Right hindlimb (tissue), 1 donor: Measurements from ENCODE around the gene ZNF536.
"Not testable (repeated sequence)": the region's sequence is repeated elsewhere in the genome, so short reads cannot be mapped to it uniquely, and the experiment has no call there.

Experiments
- DNase-seq: peaks from one replicate; pipeline ENCODE4 v3.0.0-alpha.2; 2018

ZNF536 gene

DNA sequence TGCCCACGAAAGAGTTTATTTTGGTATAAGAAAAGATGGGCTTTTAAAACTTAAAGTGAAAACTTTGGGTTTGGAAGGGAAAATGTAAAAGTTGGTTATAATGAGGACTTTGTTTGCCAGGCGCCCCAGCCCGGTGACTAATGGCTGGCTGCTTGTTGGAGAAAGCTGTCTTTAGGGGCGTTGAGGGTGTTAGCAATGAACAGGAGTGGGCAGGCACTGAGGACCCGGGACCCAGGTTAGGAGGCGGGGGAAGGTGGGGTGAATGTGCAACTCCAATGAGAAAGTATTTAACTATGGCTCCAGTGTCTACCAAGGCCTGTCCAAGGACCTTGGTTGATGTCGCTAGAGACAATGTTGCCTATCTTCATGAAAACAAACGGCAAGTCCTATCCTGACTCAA is 118.6 kb downstream of the ZNF536 start:
- no peak for DNase-seq

DNA sequence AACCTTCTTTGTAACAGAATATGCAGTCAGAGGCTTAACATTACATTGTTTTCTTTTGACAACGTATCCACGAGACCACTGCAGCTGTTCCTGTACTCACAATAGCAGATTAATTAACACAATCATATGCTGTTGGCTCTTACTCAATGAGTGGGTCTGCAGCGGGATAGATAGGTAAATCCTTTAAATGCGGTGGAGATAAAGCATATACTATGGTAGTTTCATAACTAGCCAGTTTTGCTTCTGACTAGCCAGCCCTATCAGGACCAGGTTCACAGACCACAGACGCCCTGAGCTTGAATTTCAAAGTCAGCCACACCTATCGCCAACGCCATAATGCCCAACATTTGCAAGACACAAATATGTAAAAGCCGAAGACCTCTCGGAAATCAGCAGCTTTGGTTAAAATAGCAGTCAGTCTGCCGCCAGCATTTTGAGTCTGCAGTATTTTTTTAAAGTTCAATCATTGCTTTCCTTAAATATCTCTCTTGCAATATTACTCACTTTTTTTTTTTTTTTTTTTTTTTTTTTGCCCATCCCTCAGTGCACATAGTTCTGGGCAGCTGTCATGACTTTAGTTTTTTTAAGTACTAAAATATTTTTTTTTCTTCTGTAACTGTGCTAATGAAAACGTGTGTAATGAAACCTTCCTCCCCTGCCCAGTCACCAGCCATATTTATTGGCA is 120.5 kb downstream of the ZNF536 start:
- no peak for DNase-seq

DNA sequence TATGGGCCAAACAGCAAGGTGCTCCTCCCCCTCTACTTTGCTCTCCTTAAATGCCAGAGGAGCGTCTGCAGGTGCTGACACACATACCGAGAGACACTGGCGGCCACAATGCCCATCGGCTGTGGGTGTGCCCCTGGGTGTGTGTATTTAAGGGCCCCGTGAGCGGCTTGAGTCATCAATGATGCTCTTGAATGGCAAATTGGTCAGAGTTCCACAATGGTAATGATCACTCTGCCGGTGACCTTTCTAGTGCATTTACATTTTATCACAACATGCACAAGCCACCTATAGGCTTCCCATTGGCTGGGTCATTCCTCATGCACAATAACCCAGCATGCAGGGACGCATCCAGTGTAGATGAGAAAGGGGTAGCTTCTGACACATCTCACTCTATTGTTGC is 124.8 kb downstream of the ZNF536 start:
- no peak for DNase-seq

DNA sequence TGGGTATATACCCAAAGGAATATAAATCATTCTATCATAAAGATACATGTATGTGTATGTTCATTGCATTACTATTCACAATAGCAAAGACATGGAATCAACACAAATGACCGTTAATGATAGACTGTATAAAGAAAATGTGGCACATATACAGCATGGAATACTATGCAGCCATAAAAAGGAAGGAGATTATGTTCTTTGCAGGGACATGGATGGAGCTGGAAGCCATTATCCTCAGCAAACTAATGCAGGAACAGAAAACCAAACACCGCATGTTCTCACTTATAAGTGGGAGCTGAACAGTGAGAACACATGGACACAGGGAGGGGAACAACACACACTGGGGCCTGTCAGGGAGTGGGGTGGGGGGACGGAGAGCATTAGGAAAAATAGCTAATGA is 125.9 kb downstream of the ZNF536 start:
- DNase-seq, result not testable (repeated sequence)

DNA sequence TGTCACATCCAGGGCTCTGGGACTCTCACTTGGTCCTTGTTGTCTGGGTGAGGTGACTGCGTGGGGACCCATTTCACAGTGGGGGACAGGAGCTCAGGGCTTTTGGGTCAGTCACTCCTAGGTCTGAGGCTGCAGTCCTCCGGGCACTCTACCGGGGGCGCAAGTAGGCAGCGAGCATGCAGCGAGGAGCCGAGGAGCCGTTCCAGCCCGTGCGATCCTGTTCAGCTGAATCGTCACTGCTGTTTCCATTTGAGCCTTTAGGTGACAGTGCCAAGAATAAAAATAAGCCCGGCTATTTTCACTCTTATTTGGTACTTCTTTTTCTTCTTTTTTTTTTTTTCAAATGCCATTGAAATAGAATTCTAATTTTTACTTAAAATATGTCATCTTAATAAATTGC is 126.5 kb downstream of the ZNF536 start:
- no peak for DNase-seq

DNA sequence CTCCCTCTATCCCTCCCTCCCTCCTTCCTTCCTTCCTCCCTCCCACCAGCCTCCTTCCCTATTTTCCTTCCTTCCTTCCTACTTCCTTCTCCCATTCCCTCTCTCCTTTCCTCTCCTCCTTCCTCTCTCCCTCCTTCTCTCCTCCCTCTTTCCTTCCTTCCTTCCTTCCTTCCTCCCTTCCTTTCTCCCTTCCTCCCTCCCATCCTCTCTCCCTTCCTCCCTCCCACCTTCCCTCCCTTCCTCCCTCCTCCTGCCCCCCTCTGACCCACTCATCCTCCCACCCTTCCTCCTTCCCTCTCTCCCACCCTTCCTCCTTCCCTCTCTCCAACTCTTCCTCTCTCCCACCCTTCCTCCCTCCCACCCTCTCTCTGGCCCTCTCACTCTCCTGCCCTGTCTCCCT is 132.1 kb downstream of the ZNF536 start:
- DNase-seq, result no peak

DNA sequence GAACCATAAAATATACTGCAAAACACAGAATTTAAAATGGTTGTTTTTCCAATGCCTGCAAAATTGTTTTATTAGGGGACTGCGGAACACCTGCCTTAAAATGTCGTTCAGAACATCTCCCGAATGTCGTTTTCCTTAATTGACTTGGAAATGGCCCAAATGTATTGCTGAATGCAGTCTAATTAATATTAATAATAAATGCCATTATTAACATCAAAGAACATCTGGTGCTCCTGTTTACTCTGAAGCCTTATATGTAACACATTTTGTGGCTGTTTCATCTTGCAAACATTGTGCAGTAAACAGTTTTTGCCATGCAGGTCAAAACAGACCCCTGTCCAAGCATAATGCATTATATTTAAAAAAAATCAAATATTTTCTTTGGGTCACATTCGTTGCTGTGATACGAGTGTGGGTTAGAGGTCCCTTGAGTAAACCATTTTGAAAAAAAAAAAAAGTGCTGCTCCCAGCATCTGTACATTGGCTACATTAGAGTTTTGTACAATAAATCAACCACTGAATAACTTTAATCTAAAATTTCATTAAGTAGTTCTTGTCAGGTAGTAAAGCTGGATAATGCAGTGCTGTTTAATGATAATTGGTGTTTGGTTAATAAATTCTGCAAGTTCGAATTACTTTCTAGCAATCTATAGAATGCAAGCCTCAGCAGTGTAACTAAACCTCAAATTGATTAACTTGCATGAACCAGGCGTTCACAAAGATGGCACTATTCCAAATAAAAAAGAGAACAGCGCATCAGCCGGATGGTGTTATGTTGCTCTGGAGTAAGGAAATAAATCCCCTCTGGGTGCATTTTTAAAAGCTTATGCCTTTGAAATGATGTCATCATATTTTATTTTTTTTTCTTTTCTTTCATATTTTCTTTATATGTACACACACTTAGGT is 140.2 kb downstream of the ZNF536 start:
- peak; percentile 44 for DNase-seq

DNA sequence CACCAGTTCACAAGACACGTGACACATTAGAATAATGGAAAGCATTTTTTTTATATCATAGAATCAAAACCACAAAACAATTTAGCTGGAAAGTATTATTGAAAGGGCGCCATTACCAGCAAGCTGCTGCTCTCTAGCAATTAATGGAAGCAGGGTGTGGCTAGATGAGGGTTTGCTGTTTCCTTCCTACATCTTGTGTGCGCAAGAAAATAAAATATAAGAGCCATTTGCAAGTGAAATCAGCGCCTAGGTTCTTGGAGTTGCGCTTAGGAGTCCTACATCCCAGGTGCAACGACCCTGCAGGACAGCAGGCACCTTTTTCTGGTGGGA is 140.9 kb downstream of the ZNF536 start:
- no peak for DNase-seq

DNA sequence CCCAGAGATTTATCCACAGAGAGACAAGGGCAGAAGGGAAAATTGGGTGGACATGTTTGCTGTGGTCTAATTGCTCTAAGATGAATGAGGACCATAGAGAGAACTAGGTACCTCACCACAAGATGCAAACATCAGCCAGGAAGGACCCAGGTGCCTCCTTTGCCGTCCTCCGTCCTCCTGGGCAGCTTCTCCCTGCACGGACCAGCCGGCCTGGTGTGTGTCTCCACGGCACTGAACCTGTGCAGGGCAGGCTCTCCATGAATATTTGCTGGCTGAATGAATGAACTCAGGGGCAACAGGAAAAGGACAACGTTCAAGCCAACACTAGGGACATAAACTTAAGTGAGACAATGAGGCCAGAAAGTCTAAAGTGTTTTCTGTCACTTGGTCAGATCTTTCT is 143.9 kb downstream of the ZNF536 start:
- no peak for DNase-seq

DNA sequence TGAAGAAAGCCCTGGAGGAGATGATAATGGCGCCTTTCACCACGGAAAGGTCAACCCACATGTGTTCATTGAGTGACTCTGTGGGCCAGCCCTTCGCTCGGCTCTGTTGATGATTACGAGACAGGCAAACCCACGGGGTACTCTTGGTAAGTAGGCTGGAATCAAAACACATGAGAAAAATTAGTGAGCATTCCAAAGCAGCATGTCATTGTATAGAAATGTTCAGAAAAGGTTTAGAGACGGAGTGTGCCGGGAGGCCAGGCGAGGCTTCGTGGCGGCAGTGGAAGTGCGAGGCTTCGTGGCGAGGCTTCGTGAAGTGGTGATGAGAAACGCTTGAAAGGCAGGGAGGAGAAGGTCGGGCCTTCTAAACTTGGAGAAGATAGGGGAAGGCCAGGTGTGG is 144.3 kb downstream of the ZNF536 start:
- DNase-seq, result no peak

DNA sequence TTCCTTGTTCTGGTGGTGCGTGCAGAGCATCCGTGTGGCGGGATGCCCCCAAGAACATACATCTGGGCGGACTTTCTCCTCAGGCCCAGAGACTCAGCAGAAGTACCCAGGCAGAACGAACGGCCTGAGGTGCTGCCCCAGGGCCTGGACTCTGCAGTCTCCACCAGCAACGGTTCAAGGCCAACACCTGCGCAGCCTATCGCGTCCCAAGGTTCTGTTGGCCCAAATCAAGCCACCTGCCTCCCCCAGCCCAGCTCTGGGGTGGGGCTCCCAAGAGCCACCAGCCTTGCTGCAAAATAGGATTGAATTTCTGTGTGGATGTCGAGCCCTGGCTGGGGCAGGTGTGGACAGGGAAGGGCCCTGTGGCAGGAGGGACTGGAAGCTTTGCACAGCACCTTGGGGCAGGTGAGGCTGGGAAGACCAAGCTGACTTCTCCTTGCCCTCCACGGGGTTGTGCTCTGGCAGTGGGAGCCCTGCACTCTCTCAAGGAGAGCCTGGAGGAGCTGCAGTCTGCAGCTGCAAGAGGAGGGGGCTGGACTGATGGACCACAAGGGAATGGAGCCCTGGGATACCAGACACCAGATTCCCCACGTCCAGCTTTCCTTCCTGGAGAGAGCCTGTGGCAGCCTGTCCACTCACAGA is 146.9 kb downstream of the ZNF536 start:
- DNase-seq, result no peak

DNA sequence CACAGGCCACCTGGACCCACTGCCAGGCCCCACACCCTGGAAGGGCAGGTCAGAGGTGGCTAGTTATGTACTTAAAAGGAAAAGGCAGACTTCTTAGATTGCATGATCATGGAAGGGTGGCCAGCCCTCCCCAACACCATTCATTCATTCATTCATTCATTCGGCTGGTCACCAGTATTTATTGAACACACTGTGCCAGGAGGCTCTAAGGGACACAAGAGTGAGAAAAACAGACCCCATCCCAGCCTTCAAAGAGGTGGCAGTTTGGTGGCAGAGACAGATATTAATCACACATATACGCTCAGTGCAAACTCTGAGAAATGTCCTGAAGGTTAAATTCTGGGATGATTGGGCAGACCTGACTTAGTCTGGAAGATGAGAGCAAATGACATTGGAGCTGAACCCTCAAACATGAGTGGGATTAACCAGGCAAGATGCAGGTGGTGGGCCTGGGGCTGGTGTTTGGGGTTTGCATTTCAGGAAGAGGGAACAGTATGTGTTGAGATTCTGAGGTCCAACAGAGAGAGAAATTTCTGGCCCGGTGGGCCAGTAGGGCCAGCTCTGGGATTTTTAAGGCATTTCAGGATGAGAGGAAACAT is 147.5 kb downstream of the ZNF536 start:
- no peak for DNase-seq

DNA sequence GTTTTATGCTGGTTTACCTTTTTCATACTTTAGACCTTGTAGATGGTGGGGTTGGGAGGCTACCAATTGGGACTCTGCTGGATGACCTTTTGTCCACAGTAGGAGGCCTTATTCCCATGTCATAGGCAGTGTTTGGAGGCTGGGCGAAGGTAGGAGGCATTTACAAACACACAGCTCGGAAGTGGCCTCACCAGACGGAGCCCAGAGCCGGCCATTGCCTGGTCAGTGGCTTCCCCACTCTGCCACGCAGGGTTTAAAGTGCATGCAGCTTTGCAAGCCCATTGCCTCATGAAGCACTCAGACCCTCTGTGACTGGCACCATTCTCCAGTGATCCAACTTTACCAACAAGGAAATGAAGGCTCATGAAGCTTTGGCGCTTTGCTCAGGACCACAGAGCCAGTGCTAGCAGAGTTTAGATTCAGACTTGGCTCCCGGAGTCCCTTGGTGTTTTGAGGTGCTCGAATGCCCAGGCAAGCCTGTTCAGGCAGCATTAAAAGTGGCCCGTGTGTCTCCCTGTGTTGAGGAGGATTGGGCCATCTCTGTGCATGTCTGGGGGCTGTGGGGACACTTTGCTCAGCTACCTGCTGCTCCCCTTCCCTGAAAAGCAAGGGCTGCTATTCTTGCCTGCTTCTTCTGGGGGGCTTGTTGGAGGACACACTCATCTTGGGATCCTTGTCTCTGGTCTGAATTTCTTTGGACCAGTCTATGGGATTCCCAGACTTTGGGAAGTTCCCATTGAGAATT is 148.7 kb downstream of the ZNF536 start:
- DNase-seq, result no peak

DNA sequence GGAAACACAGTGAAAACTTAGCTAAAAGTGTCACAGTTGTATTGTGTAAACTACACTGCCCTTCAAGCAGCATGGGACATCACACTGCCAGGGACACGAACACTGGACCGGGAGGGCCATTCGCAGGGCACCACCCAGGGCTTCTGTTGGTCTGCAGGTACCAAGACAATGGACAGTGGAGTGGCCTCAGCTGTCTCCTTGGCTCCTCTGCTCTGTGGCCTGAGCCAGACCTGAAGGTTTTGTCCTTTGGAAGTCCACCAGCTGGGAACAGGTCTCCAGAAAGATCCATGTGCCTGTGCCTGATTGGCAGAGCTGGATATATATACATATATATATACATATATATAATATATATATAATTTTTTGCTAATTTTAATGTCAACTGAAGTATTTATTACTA is 149.8 kb downstream of the ZNF536 start:
- no peak for DNase-seq

DNA sequence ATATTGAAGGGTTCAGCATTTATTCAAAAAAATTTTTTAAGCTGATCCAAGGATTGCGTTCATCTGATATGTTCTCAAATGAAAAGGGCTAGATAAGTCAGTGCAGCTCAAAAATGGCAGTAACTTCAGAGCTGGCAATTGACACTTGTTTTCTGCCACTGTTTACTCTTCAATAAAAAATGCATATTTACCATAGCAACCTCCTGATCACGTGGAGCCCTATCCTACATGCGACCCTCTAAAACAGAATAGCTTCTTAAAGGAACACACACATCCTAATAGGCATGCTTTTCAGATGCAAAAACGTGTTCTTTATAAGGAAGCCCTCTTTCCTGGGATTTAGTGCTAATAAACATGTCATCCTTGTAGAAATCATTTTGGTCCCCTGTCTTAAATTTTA is 150.2 kb downstream of the ZNF536 start:
- DNase-seq, result no peak

DNA sequence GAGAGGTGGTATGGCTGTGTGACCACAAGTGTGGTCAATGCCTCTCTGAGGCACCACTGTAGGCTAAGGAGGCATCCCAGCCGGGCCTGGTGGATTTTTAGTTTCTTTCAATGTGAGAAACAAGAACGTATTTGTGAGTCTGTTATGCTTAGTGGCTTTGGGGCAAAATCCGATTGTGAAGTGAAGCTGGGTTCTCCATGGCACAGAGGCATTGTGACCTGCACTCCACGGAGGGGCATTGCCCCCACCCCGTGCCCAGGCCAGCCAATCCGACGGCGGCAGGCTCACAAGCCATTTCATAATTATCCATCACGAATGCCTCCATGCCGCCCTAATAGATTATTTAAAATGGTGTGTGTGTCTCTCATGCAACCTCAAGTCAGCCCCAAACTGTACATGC is 151.6 kb downstream of the ZNF536 start:
- DNase-seq, result no peak

DNA sequence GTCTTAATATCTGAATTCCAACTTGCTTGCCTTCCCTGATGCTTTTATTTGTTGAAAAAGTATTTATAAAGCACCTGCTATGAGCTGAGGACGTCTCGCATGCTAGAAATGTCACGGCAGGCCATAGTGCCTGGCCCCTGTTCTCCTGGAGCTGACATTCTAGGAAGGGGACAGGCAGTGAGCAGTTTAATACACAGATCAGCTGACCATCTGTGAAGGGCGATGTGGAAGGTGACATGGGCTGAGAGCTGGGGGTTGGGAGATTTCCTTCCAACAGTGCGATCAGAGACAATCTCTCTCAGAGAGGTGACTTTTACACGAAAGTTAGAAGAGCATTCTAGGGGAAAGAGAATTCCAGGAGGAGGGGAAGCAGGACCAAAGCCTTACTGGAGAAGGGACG is 153.2 kb downstream of the ZNF536 start:
- no peak for DNase-seq

DNA sequence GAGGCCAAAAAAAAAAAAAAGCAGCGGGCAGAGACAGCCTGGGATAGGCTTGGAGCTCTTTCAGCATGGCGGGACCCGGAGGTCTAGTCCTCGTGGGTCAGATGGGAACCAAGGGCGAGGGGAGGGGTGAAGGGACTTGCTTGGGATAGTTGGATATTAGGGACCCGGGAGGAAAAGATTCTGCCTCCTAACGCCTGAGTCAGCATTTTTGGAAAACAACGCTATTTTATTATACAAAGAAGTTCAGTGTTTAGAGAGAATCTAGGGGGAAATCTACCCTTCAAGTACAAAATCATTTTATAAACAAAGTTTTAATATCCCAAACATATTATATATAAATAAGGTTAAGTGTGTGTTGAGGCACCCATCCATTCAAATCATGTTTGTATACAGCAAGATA is 156.7 kb downstream of the ZNF536 start:
- no peak for DNase-seq

DNA sequence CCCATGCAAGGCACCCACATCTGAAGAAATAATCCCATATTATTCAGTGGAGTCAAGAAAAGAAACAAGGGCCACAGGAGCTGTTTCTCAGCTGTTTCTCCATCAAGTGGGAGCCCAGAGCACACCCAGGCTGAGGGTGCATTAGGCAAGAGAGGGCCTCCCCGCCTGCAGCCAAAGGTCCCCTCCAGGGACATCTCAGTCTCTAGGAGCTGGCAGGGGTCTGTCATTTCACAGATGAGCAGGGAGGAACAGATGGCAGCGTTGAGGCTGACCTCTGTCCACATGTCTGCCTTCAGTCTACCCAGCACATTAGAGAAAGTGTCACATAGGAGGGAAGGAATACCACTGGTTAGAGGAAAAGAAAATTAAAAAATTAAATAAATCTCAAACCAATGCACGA is 157.7 kb downstream of the ZNF536 start:
- no peak for DNase-seq

DNA sequence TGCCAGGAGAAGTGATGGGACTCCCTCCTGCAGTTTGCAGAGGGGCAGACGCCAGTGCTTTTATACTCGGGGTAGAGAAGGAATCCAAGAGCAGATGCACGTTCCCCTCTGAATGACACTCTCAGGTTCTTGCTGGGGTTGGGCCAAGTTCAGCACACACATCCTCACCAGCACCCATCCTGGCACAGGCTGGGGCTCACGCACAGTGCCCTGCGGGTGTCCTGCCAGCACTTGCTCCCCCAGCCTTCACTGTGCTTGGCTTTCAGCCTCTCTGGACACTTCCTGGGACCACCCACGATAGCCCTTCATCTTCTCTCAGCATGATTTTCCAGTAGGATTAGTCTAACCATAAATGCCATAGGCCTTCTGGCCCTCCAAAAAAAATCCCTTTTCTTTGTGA is 158.6 kb downstream of the ZNF536 start:
- DNase-seq, result no peak

DNA sequence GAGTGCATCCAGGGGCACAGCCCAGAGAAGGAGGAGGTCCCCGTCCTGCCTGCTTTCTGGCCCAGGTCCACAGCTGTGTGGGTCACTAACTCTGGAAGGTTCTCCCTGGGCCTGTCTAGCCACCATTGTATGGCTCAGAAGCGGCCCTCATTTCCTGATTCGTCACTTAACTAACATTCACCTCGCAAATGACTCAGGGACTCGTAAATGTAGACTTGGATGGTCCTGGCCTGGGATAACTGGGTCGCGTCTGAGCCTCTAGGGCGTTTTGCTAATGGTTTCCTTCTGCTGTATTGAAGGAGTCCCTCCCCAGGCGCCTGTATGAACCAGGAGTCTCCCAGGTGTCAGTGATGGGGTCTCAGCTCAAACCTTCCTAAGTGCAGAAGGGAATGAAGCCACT is 162.8 kb downstream of the ZNF536 start:
- no peak for DNase-seq

DNA sequence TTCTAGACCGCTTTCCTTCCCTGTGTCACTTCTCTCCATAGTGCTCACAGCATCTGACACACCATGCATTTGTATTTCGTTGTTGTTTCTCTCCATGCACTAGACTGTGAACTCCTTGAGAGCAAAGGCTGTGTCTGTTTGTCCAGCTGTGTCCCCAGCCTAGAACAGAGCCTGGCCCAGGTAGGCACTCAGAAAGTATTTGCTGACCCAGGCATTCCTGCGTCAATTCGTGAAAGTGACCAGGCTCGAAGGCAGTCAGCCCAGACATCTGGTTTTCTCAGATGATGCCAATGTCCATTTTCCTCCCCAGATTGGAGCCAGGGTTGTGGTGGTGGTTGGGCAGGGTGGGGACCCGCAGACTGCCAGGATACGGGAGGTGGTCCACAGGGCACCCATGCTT is 164.8 kb downstream of the ZNF536 start:
- no peak for DNase-seq

DNA sequence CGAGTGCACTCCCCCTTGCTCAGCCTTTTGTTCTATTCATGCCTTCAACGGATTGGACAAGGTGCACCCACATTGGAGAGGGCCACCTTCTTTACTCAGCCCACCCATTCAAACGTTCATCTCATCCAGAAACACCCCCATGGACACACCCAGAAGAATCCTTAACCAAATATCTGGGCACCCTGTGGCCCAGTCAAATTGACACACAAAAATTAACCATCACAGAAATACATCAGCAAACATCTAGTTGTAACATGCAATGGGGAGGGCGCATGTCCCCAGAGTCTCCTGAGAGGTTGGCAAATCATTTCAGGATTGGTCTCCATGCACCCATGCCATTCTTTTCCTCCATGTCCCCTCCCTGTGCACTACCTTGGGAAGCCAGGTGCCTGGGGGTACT is 167.1 kb downstream of the ZNF536 start:
- DNase-seq, result no peak
